Natural killer cell (primary cell): ENCODE results near the gene OR1Q1. TPM values are rescaled to one million over a fixed set of nuclear protein-coding genes. Genes with fewer than 3 reads are reported as not detected.
"Not testable (repeated sequence)": the region's sequence is repeated elsewhere in the genome, so short reads cannot be mapped to it uniquely, and the experiment has no call there.

ENCODE experiments used
- ATAC-seq, 3 donors: fragments of 150-1000 bp in 2 of 3; fragments of 200-7000 bp in 1 of 3; cut with Tn5 transposase; 1 replicate in 1 of 3; 2 replicates in 2 of 3; pipeline ENCODE4 v1.10.0; 2021; ENCODE audit warnings: mild to moderate bottlenecking in 2 of 3, moderate library complexity in 2 of 3
- DNase-seq, 2 donors: peaks; one replicate each; pipeline versions ENCODE4 v3.0.0 to v3.0.0-alpha.2; 2013 to 2021; ENCODE audit warnings: mixed read lengths in 1 of 2
- H3K27ac ChIP-seq: one replicate; pipeline ENCODE4 v1.5.1; 2013; ENCODE audit warnings: mild to moderate bottlenecking, low read length
- H3K27me3 ChIP-seq: one replicate; pipeline ENCODE4 v1.6.1; 2013; ENCODE audit warnings: low read length; ENCODE audit not compliant: control insufficient read depth, insufficient read depth
- H3K36me3 ChIP-seq: one replicate; pipeline ENCODE4 v1.6.1; 2013; ENCODE audit warnings: low read length; ENCODE audit not compliant: control insufficient read depth, insufficient read depth
- H3K4me1 ChIP-seq: one replicate; pipeline ENCODE4 v1.6.1; 2013; ENCODE audit warnings: low read length; ENCODE audit not compliant: control insufficient read depth, insufficient read depth
- H3K4me3 ChIP-seq: one replicate; pipeline ENCODE4 v1.5.1; 2013; ENCODE audit warnings: low read length
- H3K9me3 ChIP-seq: one replicate; pipeline ENCODE4 v1.6.1; 2013; ENCODE audit warnings: low read length; ENCODE audit not compliant: control insufficient read depth, insufficient read depth
- H3K27ac Mint-ChIP-seq, 2 donors: one replicate each; pipeline ENCODE4 v1.8.0; 2022; ENCODE audit warnings: mild to moderate bottlenecking in 2 of 2, mixed read lengths in 2 of 2, moderate library complexity in 1 of 2
- H3K27me3 Mint-ChIP-seq, 2 donors: one replicate each; pipeline ENCODE4 v1.8.0; 2022; ENCODE audit warnings: low read depth in 2 of 2, mixed read lengths in 2 of 2
- H3K36me3 Mint-ChIP-seq: one replicate; pipeline ENCODE4 v1.8.0; 2022; ENCODE audit warnings: mixed read lengths
- H3K4me1 Mint-ChIP-seq, 2 donors: one replicate each; pipeline ENCODE4 v1.8.0; 2022; ENCODE audit warnings: mixed read lengths in 2 of 2
- H3K4me3 Mint-ChIP-seq: one replicate; pipeline ENCODE4 v1.8.0; 2022; ENCODE audit warnings: mild to moderate bottlenecking, moderate library complexity, mixed read lengths
- H3K9me3 Mint-ChIP-seq, 2 donors: one replicate each; pipeline ENCODE4 v1.8.0; 2022; ENCODE audit warnings: mixed read lengths in 2 of 2
- CTCF ChIP-seq: fragments of 200-600 bp; IDR thresholded peaks from one replicate; pipeline ENCODE4 v1.8.0; 2022; ENCODE audit warnings: antibody characterized with exemption
- WGBS: methylation state at CpG from one replicate; pipeline ENCODE4 v1.1.7; 2013; ENCODE audit warnings: missing lambda C conversion rate; ENCODE audit not compliant: insufficient coverage; 5-methylcytosine and 5-hydroxymethylcytosine counted together
- intact Hi-C: fragments of 100-400 bp; cut with micrococcal nuclease; formaldehyde crosslinking; loops from one replicate; pipeline ENCODE4 v1.14.2; 2022
- total RNA-seq, 4 donors: library from RNA; stranded (reverse); fragments of 120-200 nt in 1 of 4; gene quantifications; one replicate each; pipeline versions ENCODE4 v1.2.3 to v1.2.4, GENCODE V29; 2013 to 2022

The OR1Q1 gene
- total RNA-seq, 3 donors from 2014 or later (not counting 1 experiment from before 2014, with no cell fraction given) = not detected

- WGBS = 92% methylated on average over 1 of the region's 3 CpGs
- no peak for DNase-seq
- no peak for TF ChIP-seq CTCF
- Histone ChIP-seq H3K4me1 (no peaks in the 10 kb centered on the region), H3K9me3 (no peaks in the 10 kb centered on the region), H3K4me3 (no peak overlapping the region), H3K27me3 (no peaks in the 10 kb centered on the region), H3K27ac (no peak overlapping the region), H3K36me3 (no peaks in the 10 kb centered on the region)
- H3K4me1 Mint-ChIP-seq = no peaks in the 10 kb centered on the region
- H3K36me3 Mint-ChIP-seq = no peaks in the 10 kb centered on the region
- ATAC-seq = no peak
- intact Hi-C loops = no loop called here
- no peak overlapping the region for H3K27ac Mint-ChIP-seq
- H3K9me3 Mint-ChIP-seq = peaks cover 0 to 2% of the 10 kb centered on the region in 2 donors
- peaks cover 5 to 7% of the 10 kb centered on the region in 2 donors for H3K27me3 Mint-ChIP-seq
- H3K4me3 Mint-ChIP-seq = no peak overlapping the region
Measured at GRCh38 chr9:122580360-122580759, 34.2 kb upstream of the OR1Q1 start.

GRCh38 chr9:122583284-122583683 is 31.3 kb upstream of the OR1Q1 start, which contains the start of gene OR1L8:
Gene OR1L8 (minus strand): TSS chr9:122583384. CDS start chr9:122568477, 14,907 bp downstream.
- ATAC-seq, H3K27me3 ChIP-seq, H3K27ac Mint-ChIP-seq, H3K36me3 ChIP-seq, intact Hi-C loops, H3K9me3 Mint-ChIP-seq, H3K4me3 ChIP-seq, DNase-seq, H3K4me3 Mint-ChIP-seq, H3K4me1 ChIP-seq, H3K4me1 Mint-ChIP-seq, H3K27ac ChIP-seq, H3K9me3 ChIP-seq, H3K36me3 Mint-ChIP-seq: not testable (repeated sequence)
- peaks cover 2 to 14% of the 10 kb centered on the region in 2 donors for H3K27me3 Mint-ChIP-seq
- WGBS = 91% methylated on average over 8 of the region's 8 CpGs

GRCh38 chr9:122605691-122606090 is 8.8 kb upstream of the OR1Q1 start:
- Mint-ChIP-seq H3K9me3 (peaks cover 0 to under 1% of the 10 kb centered on the region in 2 donors), H3K4me1 (no peaks in the 10 kb centered on the region), H3K36me3 (peaks cover 6% of the 10 kb centered on the region), H3K4me3 (no peak overlapping the region), H3K27me3 (peaks cover 4 to 10% of the 10 kb centered on the region in 2 donors), H3K27ac (no peak overlapping the region)
- Histone ChIP-seq H3K9me3 (no peaks in the 10 kb centered on the region), H3K4me3 (no peak overlapping the region), H3K36me3 (no peaks in the 10 kb centered on the region), H3K27ac (no peak overlapping the region), H3K27me3 (no peaks in the 10 kb centered on the region), H3K4me1 (no peaks in the 10 kb centered on the region)
- ATAC-seq (no peak), DNase-seq (no peak)
- intact Hi-C loops = no loop called here
- no peak for TF ChIP-seq CTCF
- 100% methylated on average over 1 of the region's 1 CpG for WGBS

DNA sequence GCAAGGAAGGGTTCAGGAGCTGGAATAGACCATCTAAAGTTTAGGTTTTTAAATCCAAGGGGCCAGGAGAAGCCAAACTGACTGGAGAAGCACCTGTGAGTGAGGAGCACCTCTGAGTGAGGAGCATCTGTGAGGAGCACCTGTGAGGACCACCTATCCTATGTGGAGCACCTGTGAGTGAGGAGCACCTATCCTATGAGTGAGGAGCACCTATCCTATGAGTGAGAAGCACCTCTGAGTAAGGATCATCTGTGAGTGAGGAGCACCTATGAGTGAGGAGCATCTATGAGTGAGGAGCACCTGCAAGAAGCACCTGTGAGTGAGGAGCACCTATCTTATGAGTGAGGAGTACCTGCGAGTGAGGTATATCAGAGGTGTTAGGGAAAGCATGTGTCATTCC is 8.0 kb upstream of the OR1Q1 start:
- Mint-ChIP-seq H3K27me3 (peaks cover 4 to 10% of the 10 kb centered on the region in 2 donors), H3K36me3 (no peaks in the 10 kb centered on the region), H3K27ac (no peak overlapping the region), H3K4me1 (no peaks in the 10 kb centered on the region), H3K4me3 (no peak overlapping the region), H3K9me3 (no peaks in the 10 kb centered on the region)
- WGBS = 100% methylated on average over 1 of the region's 1 CpG
- H3K4me3 ChIP-seq = no peak overlapping the region
- H3K4me1 ChIP-seq = no peaks in the 10 kb centered on the region
- no peaks in the 10 kb centered on the region for H3K36me3 ChIP-seq
- H3K27me3 ChIP-seq = no peaks in the 10 kb centered on the region
- DNase-seq (no peak), ATAC-seq (peak in 1 of 3 donors; percentile 30)
- H3K27ac ChIP-seq = no peak overlapping the region
- intact Hi-C loops = no loop called here
- H3K9me3 ChIP-seq = no peaks in the 10 kb centered on the region
- TF ChIP-seq CTCF = no peak
